Lung microvascular endothelial cell (primary cell): ENCODE data around the gene THSD4. TPM values are rescaled to one million over a fixed set of nuclear protein-coding genes. Genes with fewer than 3 reads are reported as not detected.

Experiments used
- DNase-seq, 2 donors: peaks; one replicate each; pipeline versions ENCODE4 v3.0.0 to v3.0.0-alpha.2; 2010; ENCODE audit warnings: low read depth in 2 of 2
- total RNA-seq: library from RNA; depleted of rRNA; stranded (reverse); fragments of >200 nt; gene quantifications from 2 replicates; pipeline ENCODE4 v1.2.1, GENCODE V29; 2014

THSD4 gene
- total RNA-seq, 1 donor from 2014 or later, result 20.2 TPM

GRCh38 chr15:71817351-71817750, 702.1 kb downstream of the THSD4 start:
- DNase-seq, result no peak

GRCh38 chr15:71820127-71820526, 704.9 kb downstream of the THSD4 start:
- DNase-seq, result no peak

GRCh38 chr15:71821547-71822129, 706.4 kb downstream of the THSD4 start:
- no peak for DNase-seq

GRCh38 chr15:71822890-71823630, 707.8 kb downstream of the THSD4 start:
- no peak for DNase-seq

GRCh38 chr15:71823801-71824200, 708.5 kb downstream of the THSD4 start:
- no peak for DNase-seq

- no peak for DNase-seq
Observed at GRCh38 chr15:71825021-71825730, 709.9 kb downstream of the THSD4 start.

- no peak for DNase-seq
Observed at GRCh38 chr15:71826196-71826595, 710.9 kb downstream of the THSD4 start.

GRCh38 chr15:71830981-71831380, 715.7 kb downstream of the THSD4 start:
- DNase-seq, result no peak

Other genes with a start within 250 kb of the THSD4 start
- gene THAP10, start 223.0 kb upstream of the THSD4 start, total RNA-seq, result 0.60 and 0.87 TPM in 2 replicates
- gene LRRC49, start 222.6 kb upstream of the THSD4 start, total RNA-seq, result 3.0 and 3.7 TPM in 2 replicates